Cardiac septum (tissue), 1 donor: ENCODE measurements around the gene TTBK1. TPM values are rescaled to one million over a fixed set of nuclear protein-coding genes. Genes with fewer than 3 reads are reported as not detected.

Experiments used
- DNase-seq: peaks from one replicate; pipeline ENCODE4 v3.0.0-alpha.2; 2020; ENCODE audit warnings: low spot score
- intact Hi-C: fragments of 100-400 bp; cut with DNase I; formaldehyde crosslinking; loops from one replicate; pipeline ENCODE4 v1.14.0; 2022
- total RNA-seq: library from RNA; stranded (reverse); fragmentation: NEBNext Ultra II Directional; extraction: Animal tissue kit (Norgen Biotek cat#: 25700); gene quantifications from one replicate; pipeline ENCODE4 v1.2.1, GENCODE V29; 2021
- donor health status: DM: no; HTN: no; CAD: no.

Gene TTBK1
- total RNA-seq, 1 donor from 2014 or later = 0.35 TPM

DNA sequence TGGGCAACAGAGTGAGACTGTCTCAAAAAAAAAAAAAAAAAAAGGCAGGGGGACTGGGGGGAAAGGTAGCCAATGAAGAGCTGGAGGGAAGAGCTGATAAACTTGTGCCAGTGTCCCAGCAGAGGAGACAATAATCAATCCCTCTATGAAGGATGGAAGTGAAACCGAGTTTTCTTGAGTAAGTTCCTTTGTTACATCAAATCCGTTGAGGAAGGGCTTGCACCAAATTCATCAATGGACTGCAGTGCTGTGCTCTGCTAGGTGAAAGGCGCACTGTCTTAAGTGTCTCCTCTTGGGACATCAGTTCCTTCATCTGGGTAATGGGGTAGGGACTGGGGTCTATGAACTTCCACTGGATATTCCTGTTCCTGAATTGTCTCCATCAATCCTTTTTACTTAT lies 68.4 kb downstream of the TTBK1 start:
- DNase-seq = no peak
- intact Hi-C loops = no loop called here

DNA sequence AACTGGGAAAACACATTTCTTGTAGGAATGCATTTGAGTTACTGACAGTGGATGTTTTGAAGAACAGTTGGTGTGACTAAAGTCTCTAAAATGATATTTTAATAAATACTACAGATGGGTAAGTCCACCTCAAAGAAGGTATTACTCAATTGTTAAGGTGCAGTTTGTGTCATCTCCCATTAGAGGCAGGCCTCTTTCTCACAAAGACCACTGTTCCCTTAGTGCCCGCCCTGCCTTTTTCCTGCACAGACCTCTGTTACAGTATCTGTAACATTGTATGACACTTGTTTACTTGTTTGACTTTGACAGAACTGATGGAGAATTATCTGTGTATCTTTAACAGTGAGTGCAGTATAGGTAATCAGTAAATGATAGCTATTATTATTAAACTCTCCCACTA lies 70.5 kb downstream of the TTBK1 start:
- intact Hi-C loops = no loop called here

DNA sequence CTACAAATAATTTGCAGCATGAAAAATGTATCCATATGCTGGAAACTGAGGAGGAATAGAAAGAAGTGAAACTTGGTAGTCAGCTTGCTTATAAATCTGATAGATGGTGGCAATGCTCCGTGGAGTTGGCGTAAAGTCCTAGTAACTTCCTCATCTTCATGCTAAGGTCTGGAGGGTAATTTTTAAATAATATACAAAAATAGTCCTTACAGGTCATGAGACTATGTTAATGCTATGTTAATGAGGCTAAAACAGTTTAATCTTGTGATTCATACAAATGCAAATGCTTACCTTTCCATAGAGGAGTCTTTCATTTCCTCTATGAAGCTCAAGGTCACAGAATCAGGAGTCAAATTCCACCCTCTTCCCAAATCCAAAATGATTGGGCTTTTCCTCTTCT lies 74.7 kb downstream of the TTBK1 start:
- DNase-seq = no peak
- intact Hi-C loops = no loop called here

More for the DNA sequence above, 70.5 kb downstream of the TTBK1 start:
- no peak for DNase-seq

DNA sequence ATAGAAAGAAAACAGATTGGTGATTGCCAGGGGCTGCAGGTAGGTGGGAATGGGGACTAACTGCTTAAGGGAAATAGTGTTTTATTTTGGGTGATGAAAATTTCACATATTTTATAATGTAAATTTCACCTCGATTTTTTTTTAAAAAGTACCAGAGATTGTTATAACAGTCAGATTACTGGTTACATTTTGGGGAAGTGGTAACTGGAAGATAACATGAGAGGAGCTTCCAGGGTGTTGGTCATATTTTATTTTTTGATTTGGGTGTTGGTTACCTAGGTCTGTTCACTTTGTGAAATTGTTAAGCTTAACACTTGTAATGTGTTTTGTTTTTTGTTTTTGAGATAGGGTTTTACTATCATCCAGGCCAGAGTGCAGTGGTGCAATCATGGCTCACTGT lies 82.6 kb downstream of the TTBK1 start:
- intact Hi-C loops = no loop called here
- no peak for DNase-seq

DNA sequence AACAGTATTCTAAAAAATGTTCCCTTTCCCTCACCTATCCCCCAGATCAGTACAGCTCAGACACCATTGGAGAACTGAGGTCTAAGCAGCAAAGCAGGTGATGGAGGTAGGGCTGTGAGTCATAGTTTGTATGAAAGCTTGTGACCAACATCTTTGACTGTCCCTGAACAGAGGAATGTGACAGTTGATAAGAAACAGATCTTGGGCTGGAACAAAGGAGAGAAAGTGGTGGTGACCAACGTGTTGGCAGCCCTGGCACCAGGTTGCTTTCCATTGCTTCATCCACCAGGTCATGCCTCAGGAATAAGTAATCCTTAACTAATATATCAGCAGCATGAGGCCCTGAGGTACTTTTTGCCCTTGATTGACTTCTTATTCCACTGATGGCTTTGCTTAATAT lies 85.2 kb downstream of the TTBK1 start:
- no peak for DNase-seq
- intact Hi-C loops = loop anchor here (2.0 kb wide), 1 partner anchor 60 kb away; no protein-coding TSS in a partner anchor

DNA sequence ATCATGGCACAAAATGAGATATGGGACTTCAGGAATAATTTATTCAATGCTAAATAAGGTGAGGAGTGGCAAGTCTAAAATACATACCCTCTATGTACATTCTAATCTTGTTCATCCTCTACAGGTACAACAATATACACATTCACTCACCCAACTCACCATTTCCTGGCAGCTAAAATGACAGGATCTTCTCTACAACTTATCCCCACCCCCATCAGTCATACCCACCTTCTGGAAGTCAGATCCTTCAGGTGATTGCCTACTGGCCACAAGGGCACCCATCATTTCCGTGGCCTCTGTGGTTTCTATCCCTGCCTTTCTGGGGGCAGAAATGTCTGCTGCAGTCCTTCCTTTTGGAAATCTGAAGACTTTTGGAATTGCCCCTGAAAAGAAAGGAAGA lies 88.2 kb downstream of the TTBK1 start:
- intact Hi-C loops = loop anchor here (10.0 kb wide), 1 partner anchor 427 kb away; no protein-coding TSS in a partner anchor
- DNase-seq = no peak

DNA sequence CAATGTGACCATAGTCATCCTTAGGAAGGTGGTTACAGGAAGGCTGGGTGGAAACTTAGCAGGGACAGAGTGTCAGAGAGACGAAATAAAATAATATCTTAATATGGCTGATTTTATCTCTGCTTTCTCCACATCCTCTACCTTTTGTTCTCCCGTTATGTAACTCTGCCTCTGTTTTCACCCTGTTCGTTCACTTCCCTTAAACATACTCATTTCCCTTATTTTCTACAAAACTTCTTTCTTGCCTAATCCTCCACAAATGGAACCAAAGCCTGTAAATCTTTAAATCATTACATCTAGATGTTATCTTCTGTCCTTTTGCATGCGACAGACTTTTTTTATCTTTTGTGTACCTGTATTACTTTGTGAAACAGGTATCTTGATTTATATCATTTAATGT lies 88.6 kb downstream of the TTBK1 start:
- intact Hi-C loops = loop anchor here (10.0 kb wide), 1 partner anchor 427 kb away; no protein-coding TSS in a partner anchor
- no peak for DNase-seq

DNA sequence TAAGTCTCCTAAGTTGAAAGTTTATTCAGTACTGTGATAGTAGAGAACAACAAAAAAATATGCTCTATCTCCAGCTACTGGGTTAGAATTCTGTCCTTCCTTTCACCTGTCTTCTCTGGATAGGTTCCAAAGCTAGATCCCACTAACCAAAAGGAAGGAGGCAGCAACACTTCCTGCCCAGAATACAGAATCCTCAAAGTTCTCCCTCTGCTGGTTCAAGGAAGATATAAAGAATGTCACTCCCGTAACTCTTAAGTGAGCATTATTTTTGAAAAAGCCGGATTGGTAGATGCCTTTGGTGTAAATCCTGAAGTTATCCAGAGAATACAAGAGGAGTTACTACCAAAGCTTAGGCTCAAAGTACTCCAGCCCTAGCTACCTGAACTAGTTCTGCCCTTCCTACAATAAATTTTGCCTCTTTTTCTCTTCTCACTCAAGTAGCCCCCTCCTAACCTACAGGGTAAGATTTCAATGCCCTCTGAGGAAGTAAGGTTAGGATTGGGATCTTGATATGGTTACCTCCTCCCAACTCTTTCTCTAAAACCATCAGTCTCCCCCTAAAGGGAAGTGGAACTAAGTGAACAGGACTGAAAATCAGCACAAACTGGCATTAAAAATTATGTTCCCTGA lies 91.3 kb downstream of the TTBK1 start:
- no peak for DNase-seq
- intact Hi-C loops = loop anchor here (10.0 kb wide), 1 partner anchor 430 kb away; no protein-coding TSS in a partner anchor

DNA sequence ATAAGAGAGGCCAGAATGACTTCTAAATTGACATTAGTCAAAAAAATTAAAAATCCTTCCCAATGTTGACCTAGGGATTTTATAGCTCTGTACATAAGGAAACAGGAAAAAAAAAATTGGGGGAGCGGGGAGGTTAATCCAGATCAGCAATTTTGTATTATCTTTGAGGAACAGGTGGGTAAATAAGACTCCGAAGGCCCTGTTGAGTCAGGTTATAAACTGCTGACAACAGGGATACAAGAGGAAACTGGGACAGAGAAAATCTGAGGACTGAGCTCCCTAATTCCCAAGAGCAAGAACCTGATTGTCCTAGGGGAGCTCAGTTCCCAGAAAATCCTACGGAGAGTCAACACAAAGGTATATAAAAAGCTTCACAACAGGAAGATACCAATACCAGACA lies 92.2 kb downstream of the TTBK1 start:
- intact Hi-C loops = loop anchor here (10.0 kb wide), 1 partner anchor 431 kb away; no protein-coding TSS in a partner anchor

DNA sequence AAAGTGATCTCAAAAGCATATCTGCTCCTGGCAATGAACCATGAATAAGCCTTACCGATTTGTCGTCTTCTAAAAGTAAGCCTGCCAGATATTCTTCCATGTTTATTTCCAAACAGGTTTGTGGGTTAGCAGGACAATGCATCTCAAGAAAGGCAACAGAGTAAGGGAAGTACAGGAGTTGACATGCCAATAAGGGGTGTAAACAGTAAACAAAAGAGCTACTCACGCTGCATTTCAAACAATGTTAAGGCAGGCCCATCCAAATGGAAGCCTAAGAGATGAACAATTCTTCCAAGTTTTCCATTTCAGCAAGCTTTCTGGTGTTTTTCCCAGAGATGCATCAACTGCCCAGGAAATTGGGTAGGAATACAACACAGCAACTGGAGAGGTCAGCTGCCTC lies 93.1 kb downstream of the TTBK1 start:
- no peak for DNase-seq
- intact Hi-C loops = loop anchor here (10.0 kb wide), 1 partner anchor 432 kb away; no protein-coding TSS in a partner anchor

More for the DNA sequence above, 92.2 kb downstream of the TTBK1 start:
- no peak for DNase-seq

Other genes with a start within 250 kb of the TTBK1 start
- gene MEA1, start 229.5 kb upstream of the TTBK1 start, total RNA-seq = 33.8 TPM
- gene KLHDC3, start 229.2 kb upstream of the TTBK1 start, total RNA-seq = 74.9 TPM
- gene RRP36, start 221.9 kb upstream of the TTBK1 start, total RNA-seq = 26.4 TPM
- gene CUL7, start 189.6 kb upstream of the TTBK1 start, total RNA-seq = 11.0 TPM
- gene MRPL2, start 184.0 kb upstream of the TTBK1 start, total RNA-seq = 76.4 TPM
- gene KLC4, start 183.8 kb upstream of the TTBK1 start, total RNA-seq = 31.1 TPM
- gene PTK7, start 167.2 kb upstream of the TTBK1 start, total RNA-seq = 2.7 TPM
- 81.2 TPM for gene SRF, start 72.2 kb upstream of the TTBK1 start, total RNA-seq
- 15.6 TPM for gene CUL9, start 61.3 kb upstream of the TTBK1 start, total RNA-seq
- 23.2 TPM for gene DNPH1, start 14.0 kb upstream of the TTBK1 start, total RNA-seq
- not detected for gene SLC22A7, start 54.8 kb downstream of the TTBK1 start, total RNA-seq
- gene CRIP3, start 65.3 kb downstream of the TTBK1 start, total RNA-seq = 11.2 TPM
- gene ZNF318, start 126.2 kb downstream of the TTBK1 start, total RNA-seq = 13.8 TPM
- 9.3 TPM for gene ABCC10, start 184.1 kb downstream of the TTBK1 start, total RNA-seq
- gene DLK2, start 212.1 kb downstream of the TTBK1 start, total RNA-seq = 2.9 TPM
- gene TJAP1, start 234.1 kb downstream of the TTBK1 start, total RNA-seq = 25.1 TPM